Ovary (tissue), 3 donors: ENCODE data around the gene VKORC1L1.
"Not testable (repeated sequence)": the region's sequence is repeated elsewhere in the genome, so short reads cannot be mapped to it uniquely, and the experiment has no call there.

Experiments used
- CTCF ChIP-seq, 3 donors: fragments of 450-650 bp in 2 of 3; fragments of 200-600 bp in 1 of 3; IDR thresholded peaks; one replicate each; pipeline versions ENCODE4 v1.5.1 to v1.8.0; 2016 to 2022; ENCODE audit warnings: antibody characterized with exemption in 3 of 3, mild to moderate bottlenecking in 1 of 3
- POLR2A ChIP-seq: fragments of 450-650 bp; IDR thresholded peaks from one replicate; pipeline ENCODE4 v1.6.1; 2017; ENCODE audit warnings: antibody characterized with exemption, mild to moderate bottlenecking, moderate library complexity
- donor health status: DM: no; HTN: no; CAD: no.

- not testable (repeated sequence) for TF ChIP-seq POLR2A; CTCF (IDR thresholded peaks at IDR 0.05)
Observed at GRCh38 chr7:65945787-65946186, 72.9 kb downstream of the VKORC1L1 start.
